ENCODE results near the gene GABRD. TPM values are rescaled to one million over a fixed set of nuclear protein-coding genes. Genes with fewer than 3 reads are reported as not detected.

The GABRD gene
- total RNA-seq, 1 experiment from 2014 or later: 0.16 TPM

GRCh38 chr1:2044510-2045319, 25.6 kb downstream of the GABRD start:
- in situ Hi-C loops (cut with HindIII; ENCODE audit: low pct_unique_long_range_greater_than_20kb, low sequenced_read_pairs): no loop called here
- peak; percentile 52 for DNase-seq (ENCODE audit: low read depth, low spot score)

GRCh38 chr1:2045468-2046173, 26.5 kb downstream of the GABRD start:
- in situ Hi-C loops (cut with HindIII; ENCODE audit: low pct_unique_long_range_greater_than_20kb, low sequenced_read_pairs): no loop called here
- no peak for DNase-seq (ENCODE audit: low read depth, low spot score)

DNA sequence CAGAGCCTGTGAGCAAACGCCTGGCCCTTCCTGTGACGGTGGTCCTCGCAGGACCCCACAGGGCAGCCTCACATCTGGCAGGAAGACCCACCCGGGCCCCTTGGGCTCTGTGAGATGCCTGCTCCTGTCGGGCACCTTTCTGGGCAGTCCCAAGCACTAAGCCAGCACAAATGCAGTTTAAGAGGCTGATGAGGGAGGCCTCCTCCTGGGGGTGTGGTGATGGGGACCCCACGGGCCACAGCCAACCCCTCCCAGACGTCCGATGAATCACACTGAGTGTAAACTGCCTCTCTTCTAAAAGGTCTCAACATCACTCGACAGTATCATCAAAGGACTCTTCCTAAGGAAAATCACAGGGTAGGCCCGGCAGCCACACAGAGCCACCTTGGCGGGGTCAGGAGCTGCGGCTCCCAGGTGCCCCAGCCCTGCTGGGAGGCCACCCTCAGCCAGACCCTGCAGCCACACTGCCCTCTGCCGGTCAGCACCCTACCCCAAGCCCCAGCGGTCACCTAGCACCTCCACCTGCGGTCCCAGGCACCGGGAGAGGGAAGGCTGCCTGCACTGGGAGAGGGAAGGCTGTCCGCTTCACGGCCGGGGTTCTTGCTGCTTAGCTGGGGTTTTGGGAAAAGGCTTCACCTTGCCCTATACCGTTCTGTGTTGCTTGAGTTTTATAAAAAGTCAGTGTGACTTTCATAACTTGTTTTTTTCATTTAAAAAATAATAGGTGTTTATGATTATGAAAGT, 27.2 kb downstream of the GABRD start:
- DNase-seq (ENCODE audit: low read depth, low spot score): peak; percentile 60
- in situ Hi-C loops (cut with HindIII; ENCODE audit: low pct_unique_long_range_greater_than_20kb, low sequenced_read_pairs): no loop called here

DNA sequence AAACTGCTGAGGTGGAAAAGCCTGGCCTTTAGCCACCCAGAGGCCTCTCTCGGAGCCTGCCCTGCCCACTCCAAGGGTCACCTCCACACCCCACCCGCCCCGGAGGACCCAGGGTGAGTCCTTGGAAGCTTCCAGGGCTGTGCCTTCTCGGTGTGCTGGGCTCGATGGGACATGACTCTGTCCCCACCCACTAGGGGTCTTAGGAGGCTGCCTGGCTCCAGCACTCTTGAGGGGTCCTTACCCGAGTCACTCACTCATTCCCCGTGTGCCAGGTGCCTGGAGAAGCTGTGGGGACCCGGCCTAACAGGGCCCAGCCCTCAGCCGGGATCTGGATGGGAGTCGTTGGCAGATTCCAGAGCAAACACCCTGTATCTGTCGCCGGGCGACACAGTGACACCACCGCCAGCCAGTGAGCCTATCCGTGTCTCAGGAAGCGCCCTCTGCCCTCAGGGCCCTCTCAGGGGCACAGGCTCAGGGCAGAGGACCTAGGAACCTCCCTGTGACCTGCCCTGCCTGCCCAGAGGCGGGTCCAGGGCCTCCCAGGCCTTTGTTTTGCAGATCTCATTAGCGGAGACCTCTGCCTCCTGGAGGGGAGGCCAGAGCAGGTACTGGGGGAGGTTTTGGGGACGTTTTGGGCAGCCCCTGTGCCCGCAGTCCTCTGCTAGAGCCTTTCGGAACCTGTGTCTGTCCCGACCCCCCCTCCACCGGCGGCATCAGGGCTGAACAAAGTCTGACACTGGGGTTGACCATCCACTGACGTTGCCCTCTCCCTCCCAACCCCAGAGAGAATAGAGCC, 28.0 kb downstream of the GABRD start:
- in situ Hi-C loops (cut with HindIII; ENCODE audit: low pct_unique_long_range_greater_than_20kb, low sequenced_read_pairs): no loop called here
- no peak for DNase-seq (ENCODE audit: low read depth, low spot score)

GRCh38 chr1:2047749-2048729, 28.9 kb downstream of the GABRD start:
- DNase-seq (ENCODE audit: low read depth, low spot score): no peak
- in situ Hi-C loops (cut with HindIII; ENCODE audit: low pct_unique_long_range_greater_than_20kb, low sequenced_read_pairs): no loop called here

- DNase-seq (ENCODE audit: low read depth, low spot score): peak; percentile 55
- in situ Hi-C loops (cut with HindIII; ENCODE audit: low pct_unique_long_range_greater_than_20kb, low sequenced_read_pairs): no loop called here
These were observed 30.1 kb downstream of the GABRD start for GRCh38 chr1:2049225-2049717.

DNA sequence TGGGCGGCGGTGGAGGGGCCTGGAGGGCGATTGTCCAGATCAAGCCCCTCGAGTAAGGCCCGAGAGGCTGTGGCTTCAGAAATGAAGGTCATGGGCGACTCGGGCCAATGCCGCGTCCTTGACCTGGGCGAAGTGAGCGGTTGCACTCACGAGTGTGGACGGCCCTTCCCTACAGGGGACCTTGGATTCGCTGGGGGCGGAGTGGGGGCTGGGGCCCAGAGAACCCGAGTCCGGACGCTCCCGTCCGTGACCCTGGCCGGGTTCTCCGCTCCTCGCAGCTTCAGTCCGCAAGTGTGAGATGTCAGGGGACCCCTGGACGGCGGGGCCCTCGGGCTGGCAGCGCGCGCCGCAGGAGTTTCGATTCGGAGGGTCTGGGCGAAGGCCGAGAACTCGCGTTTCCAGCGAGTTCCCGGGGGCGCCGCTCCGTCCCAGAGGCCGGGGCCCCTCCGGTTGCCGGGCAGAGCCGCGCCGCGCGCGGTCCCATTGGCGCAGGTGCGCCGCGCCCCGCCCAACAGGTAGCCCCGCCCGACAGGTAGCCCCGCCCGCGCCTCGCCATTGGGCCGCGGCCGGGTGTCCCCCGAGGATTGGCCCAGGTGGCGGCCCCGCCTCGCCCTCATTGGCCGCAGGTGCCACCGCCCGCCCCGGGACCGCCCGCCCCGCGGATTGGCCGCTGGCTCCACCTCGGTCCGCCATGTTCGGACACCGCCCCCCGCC, 30.7 kb downstream of the GABRD start, which contains the start of gene PRKCZ:
Gene PRKCZ, plus strand, starts transcription at position 694 of the 714 bp plus-strand sequence. CDS start 220 bp downstream, outside the sequence.
- DNase-seq (ENCODE audit: low read depth, low spot score): peak; percentile 85

DNA sequence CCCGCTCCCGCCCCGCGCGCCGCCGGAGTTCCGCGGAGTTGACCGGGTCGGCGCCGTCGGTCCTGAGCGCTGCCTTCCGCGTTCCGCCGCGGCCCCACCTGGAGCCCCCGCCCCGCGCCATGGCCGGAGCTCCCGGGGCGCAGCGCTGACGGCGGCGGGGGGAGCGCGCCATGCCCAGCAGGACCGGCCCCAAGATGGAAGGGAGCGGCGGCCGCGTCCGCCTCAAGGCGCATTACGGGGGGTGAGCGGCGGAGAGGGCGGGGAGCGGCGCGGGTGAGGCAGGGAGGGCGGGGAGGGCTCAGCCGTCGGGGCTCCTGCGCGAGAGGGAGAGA, 31.3 kb downstream of the GABRD start:
- in situ Hi-C loops (cut with HindIII; ENCODE audit: low pct_unique_long_range_greater_than_20kb, low sequenced_read_pairs): no loop called here
- no peak for DNase-seq (ENCODE audit: low read depth, low spot score)

More for the DNA sequence above, 30.7 kb downstream of the GABRD start, which contains the start of gene PRKCZ:
- in situ Hi-C loops (cut with HindIII; ENCODE audit: low pct_unique_long_range_greater_than_20kb, low sequenced_read_pairs): no loop called here

DNA sequence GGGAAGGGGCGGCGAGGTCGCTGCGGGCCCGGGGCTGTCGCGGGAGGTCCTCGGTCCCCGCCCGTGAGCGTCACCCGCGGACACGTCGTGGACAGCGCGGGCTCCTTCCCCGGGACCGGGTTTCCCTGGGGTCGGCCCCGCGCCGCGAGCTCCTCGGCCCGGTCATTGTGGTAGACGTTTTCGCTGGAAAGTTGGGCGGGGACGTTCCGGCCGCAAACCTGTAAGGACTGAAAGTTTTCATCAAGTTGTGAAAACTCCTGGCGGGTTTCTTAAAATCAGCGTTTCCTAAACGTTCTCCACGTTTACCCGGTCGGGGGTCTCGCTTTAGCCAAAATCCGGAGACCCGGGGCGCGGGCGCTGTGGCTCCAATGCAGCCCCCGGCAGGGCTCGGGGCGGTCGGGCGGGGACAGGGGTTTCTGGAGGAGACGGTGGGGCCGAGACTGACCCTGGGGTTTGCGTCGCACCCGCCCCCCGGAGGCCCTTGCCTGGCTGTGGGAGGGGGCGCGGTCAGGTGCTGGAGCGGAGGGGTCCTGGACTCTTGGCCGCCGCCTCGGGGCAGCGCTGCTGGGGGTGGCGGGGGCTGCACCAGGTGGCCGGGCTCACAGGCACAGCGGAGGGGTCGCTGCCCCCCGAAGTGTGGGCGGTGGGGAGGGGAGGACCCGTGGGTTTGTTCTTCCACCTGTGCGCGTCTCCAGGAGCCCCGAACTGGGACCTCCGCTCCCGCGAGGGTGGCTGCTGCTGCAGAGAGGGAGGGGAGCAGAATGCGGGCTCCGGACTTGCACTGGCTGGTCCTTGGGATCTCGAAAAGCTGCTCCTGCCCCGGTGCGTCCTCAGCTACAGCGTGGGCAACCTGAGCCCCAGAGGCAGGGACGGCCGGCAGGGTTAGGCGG, 31.9 kb downstream of the GABRD start:
- in situ Hi-C loops (cut with HindIII; ENCODE audit: low pct_unique_long_range_greater_than_20kb, low sequenced_read_pairs): no loop called here
- DNase-seq (ENCODE audit: low read depth, low spot score): no peak

DNA sequence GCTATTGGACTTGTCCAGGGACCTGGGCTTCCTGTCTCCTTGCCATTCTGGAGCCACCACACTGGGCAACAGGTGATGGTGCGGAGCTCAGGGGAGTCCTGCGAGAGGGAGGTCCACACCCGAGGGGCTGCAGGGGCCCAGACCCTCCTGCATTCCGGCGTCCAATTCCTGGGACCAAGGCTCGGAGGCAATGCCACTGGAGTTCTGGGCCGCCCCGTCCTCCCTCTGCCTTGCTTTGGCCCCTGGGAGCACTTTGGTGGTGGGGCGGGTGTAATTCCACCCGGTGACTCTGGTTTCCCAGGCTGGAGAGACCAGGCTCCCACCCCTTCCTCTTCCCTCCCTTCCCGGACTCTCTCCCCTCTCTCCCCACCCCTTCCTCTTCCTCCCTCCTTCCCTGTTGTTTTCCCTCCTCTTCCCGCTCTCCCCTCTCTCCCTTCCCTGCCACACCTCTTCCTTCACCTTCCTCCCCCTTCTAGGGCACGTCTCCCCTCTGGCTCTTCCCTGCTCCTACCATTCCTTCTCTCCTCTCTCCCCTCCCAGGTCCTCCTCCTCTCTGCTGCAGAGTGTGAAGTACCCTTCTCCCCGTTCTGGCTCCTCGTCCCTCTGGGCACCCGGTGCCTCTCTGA, 33.0 kb downstream of the GABRD start:
- no peak for DNase-seq (ENCODE audit: low read depth, low spot score)
- in situ Hi-C loops (cut with HindIII; ENCODE audit: low pct_unique_long_range_greater_than_20kb, low sequenced_read_pairs): no loop called here

GRCh38 chr1:2052756-2053155, 33.6 kb downstream of the GABRD start:
- DNase-seq (ENCODE audit: low read depth, low spot score): no peak
- in situ Hi-C loops (cut with HindIII; ENCODE audit: low pct_unique_long_range_greater_than_20kb, low sequenced_read_pairs): no loop called here

GRCh38 chr1:2053217-2053616, 34.1 kb downstream of the GABRD start:
- DNase-seq (ENCODE audit: low read depth, low spot score): no peak
- in situ Hi-C loops (cut with HindIII; ENCODE audit: low pct_unique_long_range_greater_than_20kb, low sequenced_read_pairs): no loop called here

DNA sequence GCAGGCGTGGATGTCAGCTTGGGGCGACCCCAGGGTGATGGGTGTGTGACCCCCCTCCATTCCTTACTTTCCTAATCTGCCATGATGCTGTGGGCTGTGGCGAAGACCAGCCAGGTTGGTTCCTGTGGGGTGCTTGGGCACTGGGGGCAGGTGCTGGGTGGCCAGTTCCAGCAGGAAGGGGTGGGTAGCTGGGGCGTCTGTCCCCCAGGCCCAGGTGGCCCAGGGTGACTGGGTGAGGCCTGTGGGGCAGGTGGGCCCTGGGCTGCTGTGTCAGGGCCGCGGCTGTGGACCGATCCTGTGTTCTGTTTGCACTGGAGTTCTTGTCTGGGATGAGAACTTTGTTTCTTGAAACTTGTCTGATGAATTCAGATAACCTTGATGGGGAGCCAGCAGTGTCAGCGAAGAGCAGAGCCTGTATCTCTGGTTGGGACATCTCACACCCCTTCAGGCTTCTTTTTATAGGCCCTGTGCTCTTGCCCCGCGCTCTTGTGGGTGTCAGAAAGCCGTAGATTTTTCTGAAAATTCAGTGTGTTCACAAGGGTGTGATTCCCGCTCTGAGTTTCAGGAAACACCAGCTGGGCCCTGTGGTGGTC, 34.7 kb downstream of the GABRD start:
- no peak for DNase-seq (ENCODE audit: low read depth, low spot score)
- in situ Hi-C loops (cut with HindIII; ENCODE audit: low pct_unique_long_range_greater_than_20kb, low sequenced_read_pairs): no loop called here

GRCh38 chr1:2054560-2054959, 35.4 kb downstream of the GABRD start:
- in situ Hi-C loops (cut with HindIII; ENCODE audit: low pct_unique_long_range_greater_than_20kb, low sequenced_read_pairs): no loop called here
- no peak for DNase-seq (ENCODE audit: low read depth, low spot score)
